ENCODE measurements around the gene LOXL1. TPM values are rescaled to one million over a fixed set of nuclear protein-coding genes. Genes with fewer than 3 reads are reported as not detected.
"Not testable (repeated sequence)": the region's sequence is repeated elsewhere in the genome, so short reads cannot be mapped to it uniquely, and the experiment has no call there.

Gene LOXL1
- polyA plus RNA-seq, 1 donor (not counting 4 experiments of a cell fraction or from before 2014, with no cell fraction given) = 8.8 TPM

GRCh38 chr15:73937726-73938125 lies 11.5 kb downstream of the LOXL1 start:
- Histone ChIP-seq H3K4me1 (ENCODE audit: control insufficient read depth, extremely low read depth, insufficient read depth, low read length) (peaks cover 30% of the 10 kb centered on the region), H3K4me2 (ENCODE audit: control insufficient read depth, extremely low read depth, insufficient read depth, low read depth, low read length) (no peak overlapping the region), H3K79me2 (ENCODE audit: control insufficient read depth, insufficient read depth, low read length) (no peaks in the 10 kb centered on the region)

GRCh38 chr15:73938516-73938915 lies 12.3 kb downstream of the LOXL1 start:
- H2AFZ ChIP-seq (ENCODE audit: control insufficient read depth, low read length); dilution Hi-C loops (cut with MboI; ENCODE audit: extremely low pct_ligation_motif_present, low sequenced_read_pairs); H3K4me2 ChIP-seq (ENCODE audit: control insufficient read depth, extremely low read depth, insufficient read depth, low read depth, low read length); FAIRE-seq; H3K79me2 ChIP-seq (ENCODE audit: control insufficient read depth, insufficient read depth, low read length); H3K9me3 ChIP-seq (ENCODE audit: control insufficient read depth, low read depth, low read length); H3K9me1 ChIP-seq (ENCODE audit: control insufficient read depth, extremely low read depth, insufficient read depth, low read length); H3K4me3 ChIP-seq (ENCODE audit: control insufficient read depth in 2 of 3, extremely low read depth in 1 of 3, insufficient read depth in 2 of 3, low read depth in 1 of 3, low read length in 3 of 3); H3K9ac ChIP-seq (ENCODE audit: control insufficient read depth, extremely low read depth, insufficient read depth, low read length); DNase-seq (ENCODE audit: low read depth, low spot score); H3K27ac ChIP-seq (ENCODE audit: control insufficient read depth, insufficient read depth, low read length); H4K20me1 ChIP-seq (ENCODE audit: control insufficient read depth, extremely low read depth, insufficient read depth, low read length); H3K27me3 ChIP-seq (ENCODE audit: control insufficient read depth, extremely low read depth, insufficient read depth, low read length); H3K36me3 ChIP-seq (ENCODE audit: control insufficient read depth in 2 of 2, extremely low read depth in 1 of 2, insufficient read depth in 2 of 2, low read length in 2 of 2): not testable (repeated sequence)
- H3K4me1 ChIP-seq (ENCODE audit: control insufficient read depth, extremely low read depth, insufficient read depth, low read length) = peaks cover 30% of the 10 kb centered on the region

More at GRCh38 chr15:73937726-73938125, 11.5 kb downstream of the LOXL1 start:
- TF ChIP-seq CTCF (optimal IDR thresholded peaks at IDR 0.05 in 1 of 3, IDR thresholded peaks at IDR 0.05 in 1 of 3, conservative IDR thresholded peaks at IDR 0.05 in 1 of 3; ENCODE audit: extremely low read depth in 1 of 3, insufficient read depth in 2 of 3, low read length in 3 of 3) (no peak), EZH2 (IDR thresholded peaks at IDR 0.05; ENCODE audit: low read length) (no peak)
- H3K9me1 ChIP-seq (ENCODE audit: control insufficient read depth, extremely low read depth, insufficient read depth, low read length) = peaks cover 4% of the 10 kb centered on the region
- DNase-seq (ENCODE audit: low read depth, low spot score) (no peak), FAIRE-seq (no peak)
- no peak overlapping the region for H3K9ac ChIP-seq (ENCODE audit: control insufficient read depth, extremely low read depth, insufficient read depth, low read length)
- no peak overlapping the region for H3K27ac ChIP-seq (ENCODE audit: control insufficient read depth, insufficient read depth, low read length)
- dilution Hi-C loops (cut with MboI; ENCODE audit: extremely low pct_ligation_motif_present, low sequenced_read_pairs) = no loop called here
- H3K4me3 ChIP-seq (ENCODE audit: control insufficient read depth in 2 of 3, extremely low read depth in 1 of 3, insufficient read depth in 2 of 3, low read depth in 1 of 3, low read length in 3 of 3) = no peak overlapping the region
- no peaks in the 10 kb centered on the region for H3K27me3 ChIP-seq (ENCODE audit: control insufficient read depth, extremely low read depth, insufficient read depth, low read length)
- no peak overlapping the region for H2AFZ ChIP-seq (ENCODE audit: control insufficient read depth, low read length)
- no peaks in the 10 kb centered on the region for H3K36me3 ChIP-seq (ENCODE audit: control insufficient read depth in 2 of 2, extremely low read depth in 1 of 2, insufficient read depth in 2 of 2, low read length in 2 of 2)
- no peaks in the 10 kb centered on the region for H4K20me1 ChIP-seq (ENCODE audit: control insufficient read depth, extremely low read depth, insufficient read depth, low read length)
- H3K9me3 ChIP-seq (ENCODE audit: control insufficient read depth, low read depth, low read length) = no peaks in the 10 kb centered on the region

GRCh38 chr15:73939138-73939537 lies 12.9 kb downstream of the LOXL1 start:
- DNase-seq (ENCODE audit: low read depth, low spot score) (no peak), FAIRE-seq (no peak)
- Histone ChIP-seq H3K4me1 (ENCODE audit: control insufficient read depth, extremely low read depth, insufficient read depth, low read length) (peaks cover 30% of the 10 kb centered on the region), H3K79me2 (ENCODE audit: control insufficient read depth, insufficient read depth, low read length) (no peaks in the 10 kb centered on the region), H3K4me2 (ENCODE audit: control insufficient read depth, extremely low read depth, insufficient read depth, low read depth, low read length) (no peak overlapping the region), H3K4me3 (ENCODE audit: control insufficient read depth in 2 of 3, extremely low read depth in 1 of 3, insufficient read depth in 2 of 3, low read depth in 1 of 3, low read length in 3 of 3) (no peak overlapping the region), H3K9me1 (ENCODE audit: control insufficient read depth, extremely low read depth, insufficient read depth, low read length) (peaks cover 4% of the 10 kb centered on the region), H4K20me1 (ENCODE audit: control insufficient read depth, extremely low read depth, insufficient read depth, low read length) (no peaks in the 10 kb centered on the region), H2AFZ (ENCODE audit: control insufficient read depth, low read length) (no peak overlapping the region), H3K36me3 (ENCODE audit: control insufficient read depth in 2 of 2, extremely low read depth in 1 of 2, insufficient read depth in 2 of 2, low read length in 2 of 2) (no peaks in the 10 kb centered on the region), H3K9me3 (ENCODE audit: control insufficient read depth, low read depth, low read length) (no peaks in the 10 kb centered on the region), H3K9ac (ENCODE audit: control insufficient read depth, extremely low read depth, insufficient read depth, low read length) (no peak overlapping the region), H3K27me3 (ENCODE audit: control insufficient read depth, extremely low read depth, insufficient read depth, low read length) (no peaks in the 10 kb centered on the region), H3K27ac (ENCODE audit: control insufficient read depth, insufficient read depth, low read length) (no peak overlapping the region)
- dilution Hi-C loops (cut with MboI; ENCODE audit: extremely low pct_ligation_motif_present, low sequenced_read_pairs) = no loop called here
- TF ChIP-seq CTCF (optimal IDR thresholded peaks at IDR 0.05 in 1 of 3, IDR thresholded peaks at IDR 0.05 in 1 of 3, conservative IDR thresholded peaks at IDR 0.05 in 1 of 3; ENCODE audit: extremely low read depth in 1 of 3, insufficient read depth in 2 of 3, low read length in 3 of 3) (no peak), EZH2 (IDR thresholded peaks at IDR 0.05; ENCODE audit: low read length) (no peak)

Measured in keratinocyte (primary cell).